Chondrocyte (in vitro differentiated cells): ENCODE measurements around the gene NDUFB10. TPM values are rescaled to one million over a fixed set of nuclear protein-coding genes. Genes with fewer than 3 reads are reported as not detected.
A peak's percentile ranks its signal among the peaks of the same experiment; 100 is the strongest.

Source experiments
- DNase-seq: peaks from one replicate; pipeline ENCODE4 v3.0.0; 2021; ENCODE audit warnings: mixed read lengths, low spot score
- H3K27ac Mint-ChIP-seq: one replicate; pipeline ENCODE4 v1.8.0; 2021; ENCODE audit warnings: mild to moderate bottlenecking, moderate library complexity, mixed read lengths; ENCODE audit not compliant: unreplicated experiment
- H3K27me3 Mint-ChIP-seq: 2 replicates; pipeline ENCODE4 v1.8.0; 2021; ENCODE audit warnings: low read depth, mixed read lengths
- H3K36me3 Mint-ChIP-seq: 2 replicates; pipeline ENCODE4 v1.8.0; 2021; ENCODE audit warnings: low read depth, mixed read lengths
- H3K4me1 Mint-ChIP-seq: 2 replicates; pipeline ENCODE4 v1.8.0; 2021; ENCODE audit warnings: low read depth, mild to moderate bottlenecking, mixed read lengths
- H3K4me3 Mint-ChIP-seq: one replicate; pipeline ENCODE4 v1.8.0; 2021; ENCODE audit warnings: mild to moderate bottlenecking, moderate library complexity, mixed read lengths; ENCODE audit not compliant: unreplicated experiment
- H3K9me3 Mint-ChIP-seq: 2 replicates; pipeline ENCODE4 v1.8.0; 2021; ENCODE audit warnings: low read depth, mixed read lengths
- total RNA-seq: library from RNA; stranded (reverse); gene quantifications from 3 replicates; pipeline ENCODE4 v1.2.1, GENCODE V29; 2021
- TF ChIP-seq, protein P1 (sequence below): fragments of 200-600 bp; sonication (generic); IDR thresholded peaks from 2 replicates; pipeline ENCODE4 v1.5.0; 2021; ENCODE audit warnings: antibody characterized with exemption, mild to moderate bottlenecking, moderate library complexity

Gene NDUFB10
- total RNA-seq, 1 donor from 2014 or later = 97.9 TPM

DNA sequence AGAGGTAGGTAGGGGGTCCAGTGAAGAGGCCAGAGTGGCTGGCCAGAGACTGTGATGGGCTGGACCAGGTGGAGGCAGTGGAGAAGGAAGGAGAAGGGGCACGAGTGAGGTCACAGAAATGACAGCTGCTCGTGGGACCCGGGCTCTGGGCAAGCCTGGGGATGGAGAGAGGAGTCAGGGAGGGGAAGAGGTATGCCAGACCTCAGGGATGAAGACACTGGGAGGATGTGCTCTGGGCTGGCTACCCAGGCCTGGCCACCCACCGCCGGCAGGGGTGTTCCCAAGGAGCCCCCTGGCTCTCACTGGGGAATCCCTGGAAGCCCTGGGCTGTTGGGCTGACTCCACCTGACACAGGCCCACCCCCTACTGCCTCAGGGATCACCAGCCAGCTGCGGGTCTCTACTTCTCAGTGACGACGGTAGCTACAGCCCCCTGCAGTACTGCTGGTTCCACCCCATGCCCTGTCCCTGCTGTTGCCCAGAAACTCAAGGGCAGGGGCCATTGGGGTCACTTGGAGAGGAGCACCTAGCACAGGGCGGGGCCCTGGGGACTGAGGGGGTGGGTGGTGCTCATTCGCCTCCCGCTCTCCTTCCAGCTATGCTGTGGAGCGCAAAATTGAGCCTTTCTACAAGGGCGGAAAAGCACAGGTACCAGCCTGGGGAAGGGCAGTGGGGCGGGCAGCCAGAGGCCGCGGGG lies 14.3 kb downstream of the NDUFB10 start:
- DNase-seq = peak; percentile 85
- Mint-ChIP-seq H3K27me3 (no peaks in the 10 kb centered on the region), H3K27ac (peak overlapping the region; percentile 61), H3K9me3 (no peaks in the 10 kb centered on the region), H3K36me3 (peaks cover 14% of the 10 kb centered on the region), H3K4me3 (peak overlapping the region; percentile 96), H3K4me1 (peaks cover 24% of the 10 kb centered on the region)
- TF ChIP-seq, protein P1, sequence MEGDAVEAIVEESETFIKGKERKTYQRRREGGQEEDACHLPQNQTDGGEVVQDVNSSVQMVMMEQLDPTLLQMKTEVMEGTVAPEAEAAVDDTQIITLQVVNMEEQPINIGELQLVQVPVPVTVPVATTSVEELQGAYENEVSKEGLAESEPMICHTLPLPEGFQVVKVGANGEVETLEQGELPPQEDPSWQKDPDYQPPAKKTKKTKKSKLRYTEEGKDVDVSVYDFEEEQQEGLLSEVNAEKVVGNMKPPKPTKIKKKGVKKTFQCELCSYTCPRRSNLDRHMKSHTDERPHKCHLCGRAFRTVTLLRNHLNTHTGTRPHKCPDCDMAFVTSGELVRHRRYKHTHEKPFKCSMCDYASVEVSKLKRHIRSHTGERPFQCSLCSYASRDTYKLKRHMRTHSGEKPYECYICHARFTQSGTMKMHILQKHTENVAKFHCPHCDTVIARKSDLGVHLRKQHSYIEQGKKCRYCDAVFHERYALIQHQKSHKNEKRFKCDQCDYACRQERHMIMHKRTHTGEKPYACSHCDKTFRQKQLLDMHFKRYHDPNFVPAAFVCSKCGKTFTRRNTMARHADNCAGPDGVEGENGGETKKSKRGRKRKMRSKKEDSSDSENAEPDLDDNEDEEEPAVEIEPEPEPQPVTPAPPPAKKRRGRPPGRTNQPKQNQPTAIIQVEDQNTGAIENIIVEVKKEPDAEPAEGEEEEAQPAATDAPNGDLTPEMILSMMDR = no peak

GRCh38 chr16:1974157-1975070 lies 15.1 kb downstream of the NDUFB10 start:
- Mint-ChIP-seq H3K4me3 (no peak overlapping the region), H3K9me3 (no peaks in the 10 kb centered on the region)
- DNase-seq = peak; percentile 86

GRCh38 chr16:1975432-1976215 lies 16.3 kb downstream of the NDUFB10 start:
- Mint-ChIP-seq H3K27me3 (no peaks in the 10 kb centered on the region), H3K4me1 (peaks cover 24% of the 10 kb centered on the region), H3K27ac (no peak overlapping the region), H3K9me3 (no peaks in the 10 kb centered on the region), H3K36me3 (peaks cover 16% of the 10 kb centered on the region), H3K4me3 (no peak overlapping the region)
- no peak for DNase-seq
- TF ChIP-seq, protein P1 = no peak

More at GRCh38 chr16:1974157-1975070, 15.1 kb downstream of the NDUFB10 start:
- H3K27me3 Mint-ChIP-seq = no peaks in the 10 kb centered on the region
- H3K27ac Mint-ChIP-seq = no peak overlapping the region
- H3K4me1 Mint-ChIP-seq = peaks cover 24% of the 10 kb centered on the region
- TF ChIP-seq, protein P1 = no peak
- H3K36me3 Mint-ChIP-seq = peaks cover 15% of the 10 kb centered on the region

GRCh38 chr16:1976216-1976520 lies 16.8 kb downstream of the NDUFB10 start:
- no peak overlapping the region for H3K4me3 Mint-ChIP-seq
- H3K4me1 Mint-ChIP-seq = peaks cover 19% of the 10 kb centered on the region
- H3K27me3 Mint-ChIP-seq = no peaks in the 10 kb centered on the region
- TF ChIP-seq, protein P1 = no peak
- H3K27ac Mint-ChIP-seq = no peak overlapping the region
- peaks cover 16% of the 10 kb centered on the region for H3K36me3 Mint-ChIP-seq
- H3K9me3 Mint-ChIP-seq = no peaks in the 10 kb centered on the region
- DNase-seq = no peak
